ENCODE data around the gene GPR15LG.

GRCh38 chr10:84176351-84176750 lies 2.8 kb downstream of the GPR15LG start:
- TF ChIP-seq CTCF (tag by site-specific recombination; IDR thresholded peaks at IDR 0.05), result no peak
- TF ChIP-seq SP3 (tag by site-specific recombination; IDR thresholded peaks at IDR 0.05), result no peak
- TF ChIP-seq, protein P1, sequence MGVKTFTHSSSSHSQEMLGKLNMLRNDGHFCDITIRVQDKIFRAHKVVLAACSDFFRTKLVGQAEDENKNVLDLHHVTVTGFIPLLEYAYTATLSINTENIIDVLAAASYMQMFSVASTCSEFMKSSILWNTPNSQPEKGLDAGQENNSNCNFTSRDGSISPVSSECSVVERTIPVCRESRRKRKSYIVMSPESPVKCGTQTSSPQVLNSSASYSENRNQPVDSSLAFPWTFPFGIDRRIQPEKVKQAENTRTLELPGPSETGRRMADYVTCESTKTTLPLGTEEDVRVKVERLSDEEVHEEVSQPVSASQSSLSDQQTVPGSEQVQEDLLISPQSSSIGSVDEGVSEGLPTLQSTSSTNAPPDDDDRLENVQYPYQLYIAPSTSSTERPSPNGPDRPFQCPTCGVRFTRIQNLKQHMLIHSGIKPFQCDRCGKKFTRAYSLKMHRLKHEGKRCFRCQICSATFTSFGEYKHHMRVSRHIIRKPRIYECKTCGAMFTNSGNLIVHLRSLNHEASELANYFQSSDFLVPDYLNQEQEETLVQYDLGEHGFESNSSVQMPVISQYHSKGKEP (tag by site-specific recombination; IDR thresholded peaks at IDR 0.05), result no peak

Data from HEK293 (cell line).